Measurements from ENCODE around the gene OR10G7. TPM values are rescaled to one million over a fixed set of nuclear protein-coding genes. Genes with fewer than 3 reads are reported as not detected.

The OR10G7 gene
- polyA plus RNA-seq, 1 donor from 2014 or later: not detected

DNA sequence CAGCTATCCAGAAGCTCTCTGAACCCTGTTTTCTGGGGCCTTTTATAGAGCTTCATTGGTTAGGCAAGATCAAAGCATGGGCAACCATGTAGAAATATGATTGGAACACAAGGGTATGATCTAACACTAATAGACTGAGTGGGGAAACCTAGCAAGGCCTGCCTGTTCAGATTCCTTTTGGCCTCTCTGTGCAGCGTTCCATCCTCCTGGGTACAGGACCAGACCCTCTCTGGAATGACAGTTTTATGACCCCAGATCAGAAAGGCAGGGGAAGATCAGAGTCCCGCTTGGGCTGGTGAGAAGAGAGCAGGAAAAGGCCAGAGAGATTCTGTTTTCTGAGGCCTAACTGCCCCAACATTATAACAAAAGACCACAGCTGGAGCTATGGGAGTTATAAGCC, 37.5 kb upstream of the OR10G7 start:
- H3K27me3 ChIP-seq (ENCODE audit: insufficient read depth, low read depth, low read length): no peaks in the 10 kb centered on the region
- H2AFZ ChIP-seq (ENCODE audit: low read depth, low read length): no peak overlapping the region
- H4K20me1 ChIP-seq (ENCODE audit: insufficient read depth): no peaks in the 10 kb centered on the region
- H3K79me2 ChIP-seq (replicated peaks; ENCODE audit: insufficient read depth, low read length): no peaks in the 10 kb centered on the region
- no peak for TF ChIP-seq SMC3 (conservative IDR thresholded peaks at IDR 0.05; ENCODE audit: poor library complexity)
- TF ChIP-seq, protein P1, sequence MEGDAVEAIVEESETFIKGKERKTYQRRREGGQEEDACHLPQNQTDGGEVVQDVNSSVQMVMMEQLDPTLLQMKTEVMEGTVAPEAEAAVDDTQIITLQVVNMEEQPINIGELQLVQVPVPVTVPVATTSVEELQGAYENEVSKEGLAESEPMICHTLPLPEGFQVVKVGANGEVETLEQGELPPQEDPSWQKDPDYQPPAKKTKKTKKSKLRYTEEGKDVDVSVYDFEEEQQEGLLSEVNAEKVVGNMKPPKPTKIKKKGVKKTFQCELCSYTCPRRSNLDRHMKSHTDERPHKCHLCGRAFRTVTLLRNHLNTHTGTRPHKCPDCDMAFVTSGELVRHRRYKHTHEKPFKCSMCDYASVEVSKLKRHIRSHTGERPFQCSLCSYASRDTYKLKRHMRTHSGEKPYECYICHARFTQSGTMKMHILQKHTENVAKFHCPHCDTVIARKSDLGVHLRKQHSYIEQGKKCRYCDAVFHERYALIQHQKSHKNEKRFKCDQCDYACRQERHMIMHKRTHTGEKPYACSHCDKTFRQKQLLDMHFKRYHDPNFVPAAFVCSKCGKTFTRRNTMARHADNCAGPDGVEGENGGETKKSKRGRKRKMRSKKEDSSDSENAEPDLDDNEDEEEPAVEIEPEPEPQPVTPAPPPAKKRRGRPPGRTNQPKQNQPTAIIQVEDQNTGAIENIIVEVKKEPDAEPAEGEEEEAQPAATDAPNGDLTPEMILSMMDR (IDR thresholded peaks at IDR 0.05; ENCODE audit: poor library complexity, severe bottlenecking): no peak
- TF ChIP-seq TAF1 (IDR thresholded peaks at IDR 0.05; ENCODE audit: low read depth): no peak
- no peak for TF ChIP-seq POLR2AphosphoS5 (IDR thresholded peaks at IDR 0.05)
- no peak for TF ChIP-seq EP300 (conservative IDR thresholded peaks at IDR 0.05; ENCODE audit: poor library complexity, severe bottlenecking)
- TF ChIP-seq, protein P2, sequence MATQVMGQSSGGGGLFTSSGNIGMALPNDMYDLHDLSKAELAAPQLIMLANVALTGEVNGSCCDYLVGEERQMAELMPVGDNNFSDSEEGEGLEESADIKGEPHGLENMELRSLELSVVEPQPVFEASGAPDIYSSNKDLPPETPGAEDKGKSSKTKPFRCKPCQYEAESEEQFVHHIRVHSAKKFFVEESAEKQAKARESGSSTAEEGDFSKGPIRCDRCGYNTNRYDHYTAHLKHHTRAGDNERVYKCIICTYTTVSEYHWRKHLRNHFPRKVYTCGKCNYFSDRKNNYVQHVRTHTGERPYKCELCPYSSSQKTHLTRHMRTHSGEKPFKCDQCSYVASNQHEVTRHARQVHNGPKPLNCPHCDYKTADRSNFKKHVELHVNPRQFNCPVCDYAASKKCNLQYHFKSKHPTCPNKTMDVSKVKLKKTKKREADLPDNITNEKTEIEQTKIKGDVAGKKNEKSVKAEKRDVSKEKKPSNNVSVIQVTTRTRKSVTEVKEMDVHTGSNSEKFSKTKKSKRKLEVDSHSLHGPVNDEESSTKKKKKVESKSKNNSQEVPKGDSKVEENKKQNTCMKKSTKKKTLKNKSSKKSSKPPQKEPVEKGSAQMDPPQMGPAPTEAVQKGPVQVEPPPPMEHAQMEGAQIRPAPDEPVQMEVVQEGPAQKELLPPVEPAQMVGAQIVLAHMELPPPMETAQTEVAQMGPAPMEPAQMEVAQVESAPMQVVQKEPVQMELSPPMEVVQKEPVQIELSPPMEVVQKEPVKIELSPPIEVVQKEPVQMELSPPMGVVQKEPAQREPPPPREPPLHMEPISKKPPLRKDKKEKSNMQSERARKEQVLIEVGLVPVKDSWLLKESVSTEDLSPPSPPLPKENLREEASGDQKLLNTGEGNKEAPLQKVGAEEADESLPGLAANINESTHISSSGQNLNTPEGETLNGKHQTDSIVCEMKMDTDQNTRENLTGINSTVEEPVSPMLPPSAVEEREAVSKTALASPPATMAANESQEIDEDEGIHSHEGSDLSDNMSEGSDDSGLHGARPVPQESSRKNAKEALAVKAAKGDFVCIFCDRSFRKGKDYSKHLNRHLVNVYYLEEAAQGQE (IDR thresholded peaks at IDR 0.05; ENCODE audit: borderline replicate concordance): no peak
- no peak for TF ChIP-seq RAD21 (conservative IDR thresholded peaks at IDR 0.05)
- no peaks in the 10 kb centered on the region for H3K9me2 ChIP-seq (ENCODE audit: insufficient read depth, low read length)
- H3K9ac ChIP-seq (ENCODE audit: low read length): no peak overlapping the region
- no peak overlapping the region for H3K27ac ChIP-seq (ENCODE audit: low read length)
- H3F3A ChIP-seq (ENCODE audit: insufficient read depth, low read length, poor library complexity, severe bottlenecking): no peaks in the 10 kb centered on the region
- no peak overlapping the region for H3K4me3 ChIP-seq (ENCODE audit: low read length)
- H3K4me2 ChIP-seq (ENCODE audit: low read length): no peak overlapping the region
- no peaks in the 10 kb centered on the region for H3K9me3 ChIP-seq (ENCODE audit: low read length)
- no peaks in the 10 kb centered on the region for H3K36me3 ChIP-seq (ENCODE audit: insufficient read depth, low read length)

DNA sequence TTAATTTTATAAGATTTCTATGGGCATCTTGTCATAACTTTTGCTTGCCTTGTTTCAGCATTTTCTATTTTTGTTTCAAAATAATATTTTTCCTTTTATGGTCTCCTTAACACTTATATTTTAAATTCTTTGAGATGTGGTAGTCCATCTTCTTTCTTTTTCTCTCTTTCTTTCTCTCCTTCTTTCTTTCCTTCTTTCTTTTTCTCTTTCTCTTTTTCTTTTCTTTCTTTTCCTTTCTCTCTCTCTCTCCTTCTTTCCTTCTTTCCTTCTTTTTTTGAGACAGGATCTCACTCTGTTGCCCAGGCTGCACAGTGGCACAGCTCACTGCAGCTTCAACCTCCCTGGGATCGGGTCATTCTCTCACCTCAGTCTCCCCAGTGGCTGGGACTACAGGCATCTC, 36.1 kb upstream of the OR10G7 start:
- no peak overlapping the region for H3K4me3 ChIP-seq (ENCODE audit: low read length)
- H3K27me3 ChIP-seq (ENCODE audit: insufficient read depth, low read depth, low read length): no peaks in the 10 kb centered on the region
- H3K36me3 ChIP-seq (ENCODE audit: insufficient read depth, low read length): no peaks in the 10 kb centered on the region
- no peaks in the 10 kb centered on the region for H3K9me2 ChIP-seq (ENCODE audit: insufficient read depth, low read length)
- no peaks in the 10 kb centered on the region for H3F3A ChIP-seq (ENCODE audit: insufficient read depth, low read length, poor library complexity, severe bottlenecking)
- no peak overlapping the region for H3K4me2 ChIP-seq (ENCODE audit: low read length)
- H3K9ac ChIP-seq (ENCODE audit: low read length): no peak overlapping the region
- no peak overlapping the region for H2AFZ ChIP-seq (ENCODE audit: low read depth, low read length)
- TF ChIP-seq SMC3 (conservative IDR thresholded peaks at IDR 0.05; ENCODE audit: poor library complexity) (no peak), RAD21 (conservative IDR thresholded peaks at IDR 0.05) (no peak), EP300 (conservative IDR thresholded peaks at IDR 0.05; ENCODE audit: poor library complexity, severe bottlenecking) (no peak), POLR2AphosphoS5 (IDR thresholded peaks at IDR 0.05) (no peak), TAF1 (IDR thresholded peaks at IDR 0.05; ENCODE audit: low read depth) (no peak), MXI1 (conservative IDR thresholded peaks at IDR 0.05; ENCODE audit: poor library complexity, severe bottlenecking) (no peak), EZH2 (IDR thresholded peaks at IDR 0.05; ENCODE audit: borderline replicate concordance, insufficient read depth, low read length, poor library complexity, severe bottlenecking) (no peak)
- TF ChIP-seq, protein P2 (IDR thresholded peaks at IDR 0.05; ENCODE audit: borderline replicate concordance): no peak
- TF ChIP-seq, protein P1 (IDR thresholded peaks at IDR 0.05; ENCODE audit: poor library complexity, severe bottlenecking): no peak
- no peaks in the 10 kb centered on the region for H3K9me3 ChIP-seq (ENCODE audit: low read length)
- H4K20me1 ChIP-seq (ENCODE audit: insufficient read depth): no peaks in the 10 kb centered on the region
- H3K79me2 ChIP-seq (replicated peaks; ENCODE audit: insufficient read depth, low read length): no peaks in the 10 kb centered on the region
- no peak overlapping the region for H3K27ac ChIP-seq (ENCODE audit: low read length)
